Activated T-cell treated with anti-CD3 and anti-CD28 coated beads, Interleukin-2, amount 50 U/mL, for 1 hour (primary cell): ENCODE data around the gene ZNF649.
"Not testable (repeated sequence)": the region's sequence is repeated elsewhere in the genome, so short reads cannot be mapped to it uniquely, and the experiment has no call there.

Experiments
- DNase-seq: peaks from one replicate; pipeline ENCODE4 v3.0.0-alpha.2; 2020

ZNF649 gene

GRCh38 chr19:51904331-51905165 is at the start of gene ZNF649:
TSS of gene ZNF649 (minus strand) at chr19:51905017. CDS start at chr19:51900107, 4,910 bp downstream.
- peak; percentile 80 for DNase-seq

DNA sequence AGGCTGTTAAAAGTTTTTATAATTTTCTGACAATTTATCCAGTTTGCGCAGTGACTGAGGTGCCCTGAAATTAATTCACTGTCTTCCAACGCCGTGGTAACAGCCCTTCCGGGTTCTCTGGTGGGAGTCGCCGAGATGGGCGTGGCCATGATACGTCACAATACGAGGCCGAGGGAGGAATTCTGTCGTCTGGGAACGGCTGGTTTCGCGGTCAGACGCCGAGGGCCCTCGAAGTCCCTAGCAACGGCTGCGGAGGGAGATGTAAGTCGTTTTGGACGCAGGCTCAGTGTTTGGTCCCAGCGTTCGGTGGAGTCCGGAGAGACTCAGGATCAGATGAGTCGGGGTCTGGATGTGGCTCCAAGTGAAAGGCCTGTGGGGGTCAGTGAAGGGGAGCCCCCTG is 44.2 kb upstream of the ZNF649 start:
- no peak for DNase-seq

DNA sequence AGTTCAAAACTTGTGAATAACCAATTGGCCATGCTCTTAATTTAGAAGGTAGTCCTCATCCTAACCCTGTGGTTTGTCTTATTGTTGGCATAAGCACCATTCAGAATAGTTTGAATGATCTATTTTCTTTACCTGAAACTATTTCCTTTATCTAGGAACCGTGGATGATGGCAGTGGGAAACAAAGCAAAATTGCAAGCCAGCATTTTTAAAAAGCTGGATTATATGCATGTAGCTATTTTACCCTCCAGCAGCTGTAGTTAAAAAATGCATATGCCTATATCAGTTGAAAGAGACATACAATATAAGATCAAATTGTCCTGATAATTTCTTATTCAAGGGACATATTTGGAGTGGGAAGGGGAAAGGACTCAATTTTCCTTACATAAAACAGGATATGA is 41.8 kb upstream of the ZNF649 start:
- DNase-seq = no peak

- no peak for DNase-seq
Observed at GRCh38 chr19:51944798-51945552, 40.2 kb upstream of the ZNF649 start.

DNA sequence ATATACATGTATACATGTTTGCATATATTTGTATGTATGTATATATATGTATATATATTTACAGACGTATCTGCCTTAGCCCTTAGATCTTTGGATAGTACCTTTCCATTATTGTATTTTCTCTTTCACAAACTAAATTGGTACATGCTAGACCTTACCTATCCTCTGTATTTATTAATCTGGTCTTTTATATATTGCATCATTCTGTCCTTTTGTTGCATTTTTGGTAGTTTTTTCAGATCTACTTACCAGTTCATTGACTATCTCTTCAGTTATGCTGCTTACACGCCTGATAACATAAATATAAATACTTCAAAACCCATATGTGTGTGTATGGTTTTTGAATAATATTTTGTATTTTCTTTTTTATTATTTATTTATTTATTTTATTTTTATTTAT is 34.1 kb upstream of the ZNF649 start:
- DNase-seq = no peak

GRCh38 chr19:51931921-51932320 is 27.1 kb upstream of the ZNF649 start:
- DNase-seq = no peak

GRCh38 chr19:51927859-51928258 is 23.0 kb upstream of the ZNF649 start:
- DNase-seq = no peak

- peak; percentile 85 for DNase-seq
Observed at GRCh38 chr19:51926784-51927741, 22.2 kb upstream of the ZNF649 start, which contains the start of gene ZNF613. TSS of gene ZNF613 (plus strand) at chr19:51927472. CDS start at chr19:51936221, 8,749 bp downstream.

GRCh38 chr19:51926426-51926783 is 21.6 kb upstream of the ZNF649 start:
- DNase-seq = no peak

DNA sequence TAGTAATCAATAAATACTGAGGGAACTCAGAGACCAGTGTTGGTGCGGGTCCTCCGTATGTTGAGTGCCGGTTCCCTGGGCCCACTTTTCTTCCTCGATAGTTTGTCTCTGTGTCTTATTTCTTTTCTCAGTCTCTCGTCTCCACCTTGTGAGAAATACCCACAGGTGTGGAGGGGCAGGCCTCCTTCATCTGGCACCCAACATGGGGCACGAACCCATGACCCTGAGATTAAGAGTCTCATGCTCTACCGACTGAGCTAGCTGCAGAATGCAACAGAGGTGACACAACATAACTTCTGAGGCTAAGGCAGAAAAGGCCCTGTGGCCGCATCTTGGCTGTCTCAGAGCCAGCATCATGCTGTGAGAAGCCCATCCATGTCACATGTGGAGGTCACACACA is 17.1 kb upstream of the ZNF649 start:
- DNase-seq = peak; percentile 18

DNA sequence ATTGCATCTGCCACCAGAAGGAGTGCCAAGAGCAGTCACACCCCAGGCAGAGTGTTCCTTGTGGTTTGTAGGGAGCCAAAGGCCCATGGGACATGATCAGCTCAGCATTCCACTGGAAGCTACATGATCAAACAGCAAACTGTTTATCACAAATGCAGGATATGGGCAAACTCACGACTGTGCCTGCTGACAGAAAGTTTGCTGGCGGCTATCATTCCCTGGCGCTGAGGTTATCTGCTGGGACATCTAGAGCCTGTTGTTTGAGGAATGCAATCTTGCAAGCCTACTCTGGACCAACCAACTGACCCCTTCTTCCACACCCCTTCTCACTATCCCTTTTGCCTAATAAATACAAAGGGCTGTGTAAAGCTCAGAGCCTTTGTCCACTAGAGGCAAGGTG is 14.8 kb upstream of the ZNF649 start:
- DNase-seq = no peak

- DNase-seq = no peak
Observed at GRCh38 chr19:51916167-51916566, 11.3 kb upstream of the ZNF649 start.

- no peak for DNase-seq
Observed at GRCh38 chr19:51915324-51915867, 10.6 kb upstream of the ZNF649 start.

- DNase-seq = not testable (repeated sequence)
Observed at GRCh38 chr19:51907981-51908380, 3.2 kb upstream of the ZNF649 start.

DNA sequence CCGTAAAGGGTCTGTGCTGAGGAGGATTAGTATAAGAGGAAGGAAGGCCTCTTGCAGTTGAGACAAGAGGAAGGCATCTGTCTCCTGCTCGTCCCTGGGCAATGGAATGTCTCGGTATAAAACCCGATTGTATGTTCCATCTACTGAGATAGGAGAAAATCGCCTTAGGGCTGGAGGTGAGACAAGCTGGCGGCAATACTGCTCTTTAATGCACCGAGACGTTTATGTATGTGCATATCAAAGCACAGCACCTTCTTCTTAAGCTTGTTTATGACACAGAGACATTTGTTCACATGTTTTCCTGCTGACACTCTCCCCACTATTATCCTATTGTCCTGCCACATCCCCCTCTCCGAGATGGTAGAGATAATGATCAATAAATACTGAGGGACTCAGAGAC is 1.3 kb upstream of the ZNF649 start:
- not testable (repeated sequence) for DNase-seq

GRCh38 chr19:51905639-51906038 is 822 bp upstream of the ZNF649 start:
- DNase-seq = not testable (repeated sequence)

- DNase-seq = no peak
Observed at GRCh38 chr19:51905206-51905605, 389 bp upstream of the ZNF649 start.

DNA sequence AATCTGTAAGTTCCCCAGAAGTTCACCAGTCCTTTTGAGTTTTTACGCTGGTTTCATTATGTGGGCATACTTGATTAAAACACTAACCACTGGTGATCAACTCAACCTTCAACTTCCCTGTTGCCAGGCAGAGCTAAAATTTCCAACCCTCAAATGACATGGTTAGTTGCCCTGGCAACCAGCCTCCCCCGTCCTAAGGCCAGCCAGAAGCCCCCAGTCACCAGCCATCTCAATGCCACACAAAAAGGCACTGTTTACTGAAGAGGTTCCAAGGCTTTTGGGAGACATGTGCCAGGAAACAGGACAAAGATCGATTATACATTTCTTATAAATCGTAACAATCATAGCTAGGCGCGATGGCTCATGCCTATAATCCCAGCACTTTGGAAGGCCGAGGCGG is 1.6 kb downstream of the ZNF649 start:
- no peak for DNase-seq

DNA sequence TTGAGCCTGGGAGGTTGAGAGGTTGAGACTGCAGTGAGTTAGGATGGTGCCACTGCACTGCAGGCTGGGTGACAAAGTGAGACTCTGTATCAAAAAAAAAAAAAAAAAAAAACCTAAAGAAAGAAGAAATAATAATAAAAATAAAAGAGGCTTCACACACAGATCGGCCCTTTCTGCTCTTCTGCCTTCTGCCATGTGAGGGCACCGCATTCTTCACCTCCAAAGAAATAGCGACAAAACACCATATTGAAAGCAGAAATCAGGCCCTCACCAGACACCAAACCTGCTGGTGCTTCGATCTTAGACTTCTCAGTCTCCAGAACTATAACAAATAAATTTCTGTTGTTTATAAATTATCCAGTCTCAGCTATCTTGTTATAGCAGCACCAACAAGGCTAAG is 3.0 kb downstream of the ZNF649 start:
- no peak for DNase-seq

- DNase-seq = no peak
Observed at GRCh38 chr19:51891193-51891747, 13.5 kb downstream of the ZNF649 start.

DNA sequence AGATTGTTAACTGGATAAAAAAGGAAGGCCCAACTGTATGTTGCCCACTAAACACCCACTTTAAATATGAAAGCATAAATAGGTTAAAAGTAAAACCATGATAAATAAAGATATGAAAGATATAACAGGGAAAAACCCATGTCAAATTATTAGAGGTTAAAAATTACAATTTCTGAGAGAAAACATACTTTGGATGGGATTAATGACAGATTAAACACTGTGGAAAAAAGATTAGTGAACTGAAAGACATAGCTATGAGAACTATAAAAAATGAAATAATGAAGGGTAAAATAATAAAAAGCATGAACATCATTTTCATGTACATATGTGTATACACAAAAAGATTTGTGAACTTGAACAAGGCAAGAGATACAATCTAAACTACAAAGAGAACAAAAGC is 14.9 kb downstream of the ZNF649 start:
- no peak for DNase-seq
